AG10803 (cell line): ENCODE data around the gene MXI1.

ENCODE experiments used
- DNase-seq: peaks from one replicate; pipeline ENCODE4 v3.0.0; 2010; ENCODE audit warnings: low read depth
- H3K4me3 ChIP-seq: 2 replicates; pipeline ENCODE4 v1.5.1; 2011; ENCODE audit warnings: mild to moderate bottlenecking, low read length, control low read depth
- TF ChIP-seq, protein P1 (sequence below): conservative IDR thresholded peaks from 2 replicates; pipeline ENCODE4 v1.5.1; 2011; ENCODE audit warnings: mild to moderate bottlenecking, low read length, control low read depth, inconsistent platforms

The MXI1 gene

GRCh38 chr10:110210674-110211464 lies 3.5 kb downstream of the MXI1 start:
- peak overlapping the region; percentile 88 for H3K4me3 ChIP-seq
- TF ChIP-seq, protein P1, sequence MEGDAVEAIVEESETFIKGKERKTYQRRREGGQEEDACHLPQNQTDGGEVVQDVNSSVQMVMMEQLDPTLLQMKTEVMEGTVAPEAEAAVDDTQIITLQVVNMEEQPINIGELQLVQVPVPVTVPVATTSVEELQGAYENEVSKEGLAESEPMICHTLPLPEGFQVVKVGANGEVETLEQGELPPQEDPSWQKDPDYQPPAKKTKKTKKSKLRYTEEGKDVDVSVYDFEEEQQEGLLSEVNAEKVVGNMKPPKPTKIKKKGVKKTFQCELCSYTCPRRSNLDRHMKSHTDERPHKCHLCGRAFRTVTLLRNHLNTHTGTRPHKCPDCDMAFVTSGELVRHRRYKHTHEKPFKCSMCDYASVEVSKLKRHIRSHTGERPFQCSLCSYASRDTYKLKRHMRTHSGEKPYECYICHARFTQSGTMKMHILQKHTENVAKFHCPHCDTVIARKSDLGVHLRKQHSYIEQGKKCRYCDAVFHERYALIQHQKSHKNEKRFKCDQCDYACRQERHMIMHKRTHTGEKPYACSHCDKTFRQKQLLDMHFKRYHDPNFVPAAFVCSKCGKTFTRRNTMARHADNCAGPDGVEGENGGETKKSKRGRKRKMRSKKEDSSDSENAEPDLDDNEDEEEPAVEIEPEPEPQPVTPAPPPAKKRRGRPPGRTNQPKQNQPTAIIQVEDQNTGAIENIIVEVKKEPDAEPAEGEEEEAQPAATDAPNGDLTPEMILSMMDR, result no peak
- peak; percentile 98 for DNase-seq

GRCh38 chr10:110211465-110211843 lies 4.0 kb downstream of the MXI1 start:
- TF ChIP-seq, protein P1, result no peak
- no peak for DNase-seq
- H3K4me3 ChIP-seq, result peak overlapping the region; percentile 56

- TF ChIP-seq, protein P1, result no peak
- H3K4me3 ChIP-seq, result no peak overlapping the region
- no peak for DNase-seq
Measured at GRCh38 chr10:110212119-110213006, 5.0 kb downstream of the MXI1 start.

GRCh38 chr10:110214371-110214826 lies 7.0 kb downstream of the MXI1 start:
- TF ChIP-seq, protein P1, result no peak
- no peak for DNase-seq
- no peak overlapping the region for H3K4me3 ChIP-seq

DNA sequence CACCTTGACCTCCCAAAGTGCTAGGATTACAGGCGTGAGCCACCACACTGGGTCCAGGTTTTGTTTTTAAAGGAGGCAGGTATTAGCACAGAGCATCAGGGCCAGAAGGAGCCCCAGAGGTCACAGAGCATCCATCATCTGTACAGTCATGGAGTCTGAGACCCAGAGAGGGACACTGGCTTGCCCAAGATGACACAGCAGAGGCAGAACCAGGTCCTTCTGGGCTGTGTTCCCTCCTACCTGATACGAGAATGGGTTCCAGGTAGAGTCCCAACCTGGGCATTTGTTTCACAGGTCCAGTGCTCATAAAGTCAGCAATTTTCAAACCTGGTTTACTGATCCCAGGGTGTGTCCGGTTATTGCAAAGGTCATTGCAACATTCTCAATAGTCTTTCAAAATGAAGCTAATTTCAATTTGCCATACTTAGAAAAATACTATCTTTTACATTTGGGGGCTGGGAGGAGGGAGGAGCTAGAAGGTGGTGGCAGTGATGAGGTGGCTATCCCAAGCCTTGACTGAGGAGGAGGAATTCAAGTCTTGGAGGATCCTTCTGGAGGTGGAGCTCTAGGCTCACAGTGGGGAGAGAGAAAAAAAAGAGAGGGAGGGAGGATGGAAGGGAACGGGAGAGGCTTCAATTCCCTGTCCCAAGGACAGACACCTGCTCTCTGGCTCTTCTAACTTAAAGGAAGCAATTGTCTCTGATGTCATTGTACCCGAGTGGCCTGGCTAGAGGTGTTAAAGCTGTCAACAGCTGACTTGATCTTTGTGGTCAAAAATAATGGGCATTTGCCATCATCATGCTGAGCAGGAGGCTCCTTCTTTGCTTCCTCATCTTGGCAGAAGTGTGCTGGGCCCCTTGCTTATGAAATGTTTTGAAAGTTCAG lies 8.1 kb downstream of the MXI1 start:
- no peak for DNase-seq
- TF ChIP-seq, protein P1, result no peak

GRCh38 chr10:110216240-110216639 lies 8.8 kb downstream of the MXI1 start:
- TF ChIP-seq, protein P1, result no peak
- DNase-seq, result no peak
- no peak overlapping the region for H3K4me3 ChIP-seq

More for the DNA sequence above, 8.1 kb downstream of the MXI1 start:
- H3K4me3 ChIP-seq, result no peak overlapping the region
